Kidney (tissue), 14 donors: ENCODE results near the gene TTC7B. TPM values are rescaled to one million over a fixed set of nuclear protein-coding genes. Genes with fewer than 3 reads are reported as not detected.

Experiments
- DNase-seq, 5 donors: peaks; one replicate each; pipeline ENCODE4 v3.0.0-alpha.2; 2013 to 2020
- FAIRE-seq: peaks from 2 replicates; lab custom pipeline; 2012; peaks lifted over from hg19 to GRCh38; lab: Jason Lieb, UNC
- H3K27ac ChIP-seq, 2 donors: one replicate each; pipeline ENCODE4 v1.7.0; 2013; ENCODE audit warnings: low read depth in 2 of 2, low read length in 2 of 2, inconsistent platforms in 1 of 2
- H3K27me3 ChIP-seq: one replicate; pipeline ENCODE4 v1.7.1; 2013; ENCODE audit warnings: low read length, inconsistent platforms; ENCODE audit not compliant: control insufficient read depth, insufficient read depth
- H3K36me3 ChIP-seq, 3 donors: one replicate each; pipeline versions ENCODE4 v1.7.0 to v1.7.1; 2013; ENCODE audit warnings: low read length in 3 of 3, control low read depth in 1 of 3, inconsistent platforms in 1 of 3; ENCODE audit not compliant: insufficient read depth in 3 of 3, control insufficient read depth in 2 of 3
- H3K4me1 ChIP-seq, 3 donors: one replicate each; pipeline versions ENCODE4 v1.7.0 to v1.7.1; 2013; ENCODE audit warnings: low read length in 3 of 3, inconsistent platforms in 1 of 3, low read depth in 1 of 3; ENCODE audit not compliant: control insufficient read depth in 2 of 3, insufficient read depth in 2 of 3
- H3K4me3 ChIP-seq, 3 donors: one replicate each; pipeline versions ENCODE4 v1.7.0 to v1.8.1; 2013; ENCODE audit warnings: low read length in 3 of 3, control low read depth in 1 of 3, inconsistent platforms in 1 of 3
- H3K9ac ChIP-seq, 3 donors: one replicate each; pipeline versions ENCODE4 v1.7.0 to v1.7.1; 2013; ENCODE audit warnings: low read length in 3 of 3, control low read depth in 1 of 3, inconsistent platforms in 1 of 3
- H3K9me3 ChIP-seq, 3 donors: one replicate each; pipeline versions ENCODE4 v1.7.0 to v1.7.1; 2013; ENCODE audit warnings: low read length in 3 of 3, control low read depth in 1 of 3, inconsistent platforms in 1 of 3; ENCODE audit not compliant: control insufficient read depth in 2 of 3, insufficient read depth in 1 of 3
- CTCF ChIP-seq: IDR thresholded peaks from 3 replicates; pipeline ENCODE4 v1.5.1; 2012; ENCODE audit warnings: mild to moderate bottlenecking, moderate library complexity, borderline replicate concordance; ENCODE audit not compliant: insufficient read depth; ENCODE audit errors: extremely low read depth
- intact Hi-C: fragments of 100-400 bp; cut with DNase I; formaldehyde crosslinking; loops from one replicate; pipeline ENCODE4 v1.11.1; 2022
- polyA plus RNA-seq: library from polyadenylated mRNA; stranded (reverse); fragments of 350-450 nt; fragmentation: Illumina TruSeq; extraction: RNeasy Lipid Tissue Mini Kit (QIAGEN cat#74804); gene quantifications from one replicate; pipeline ENCODE4 v1.2.3, GENCODE V29; 2014; ENCODE audit warnings: low read depth, low replicate concordance; ENCODE audit not compliant: insufficient read depth
- total RNA-seq: library from RNA; stranded (reverse); fragmentation: NEBNext Ultra II Directional; extraction: Animal tissue kit (Norgen Biotek cat#: 25700); gene quantifications from one replicate; pipeline ENCODE4 v1.2.1, GENCODE V29; 2021
- donor health status: control.
- donor health status: control.
- donor health status: control.
- donor health status: control.
- donor health status: control.
- donor health status: DM: yes; HTN: yes; CAD: no.
- donor health status: Normal renal cell carcinoma (clear cell type).

Gene TTC7B
- total and polyA plus RNA-seq, 2 donors from 2014 or later, result 23.4 to 48.3 TPM

GRCh38 chr14:90805662-90806540 is 10.3 kb downstream of the TTC7B start:
- Histone ChIP-seq H3K4me1 (peaks cover 3 to 55% (median 52%) of the 10 kb centered on the region in 3 donors), H3K4me3 (no peak overlapping the region), H3K36me3 (no peaks in the 10 kb centered on the region), H3K27me3 (no peaks in the 10 kb centered on the region), H3K9me3 (no peaks in the 10 kb centered on the region), H3K27ac (peak overlapping the region in 1 of 2 donors; percentile 49), H3K9ac (peak overlapping the region in 1 of 3 donors; percentile 8)
- DNase-seq (no peak), FAIRE-seq (no peak)
- intact Hi-C loops, result no loop called here
- no peak for TF ChIP-seq CTCF

- DNase-seq (no peak), FAIRE-seq (no peak)
- intact Hi-C loops, result no loop called here
- Histone ChIP-seq H3K27ac (no peak overlapping the region), H3K4me3 (no peak overlapping the region), H3K9me3 (no peaks in the 10 kb centered on the region), H3K9ac (no peak overlapping the region), H3K36me3 (no peaks in the 10 kb centered on the region), H3K27me3 (no peaks in the 10 kb centered on the region), H3K4me1 (peaks cover 3 to 48% (median 46%) of the 10 kb centered on the region in 3 donors)
- TF ChIP-seq CTCF, result no peak
These were observed 11.2 kb downstream of the TTC7B start for GRCh38 chr14:90805084-90805391.

- H3K27ac ChIP-seq, result peak overlapping the region in 1 of 2 donors; percentile 41
These were observed 11.7 kb downstream of the TTC7B start for GRCh38 chr14:90804292-90805083.

More at GRCh38 chr14:90804292-90805083, 11.7 kb downstream of the TTC7B start:
- no peak overlapping the region for H3K9ac ChIP-seq
- intact Hi-C loops, result no loop called here
- peaks cover 3 to 42% (median 41%) of the 10 kb centered on the region in 3 donors for H3K4me1 ChIP-seq
- DNase-seq (no peak), FAIRE-seq (no peak)
- no peak overlapping the region for H3K4me3 ChIP-seq
- TF ChIP-seq CTCF, result no peak
- no peaks in the 10 kb centered on the region for H3K9me3 ChIP-seq
- H3K27me3 ChIP-seq, result no peaks in the 10 kb centered on the region
- no peaks in the 10 kb centered on the region for H3K36me3 ChIP-seq
